Ovary (tissue), 3 donors: ENCODE measurements around the gene MAST3.

Experiments used
- EP300 ChIP-seq: sonication (generic); formaldehyde crosslinking; IDR thresholded peaks from one replicate; pipeline ENCODE4 v1.6.1; 2017; ENCODE audit warnings: antibody characterized with exemption
- POLR2A ChIP-seq: fragments of 450-650 bp; IDR thresholded peaks from one replicate; pipeline ENCODE4 v1.6.1; 2017; ENCODE audit warnings: antibody characterized with exemption, mild to moderate bottlenecking, moderate library complexity
- TF ChIP-seq, protein P1 (sequence below), 3 donors: fragments of 450-650 bp in 2 of 3; fragments of 200-600 bp in 1 of 3; IDR thresholded peaks; one replicate each; pipeline versions ENCODE4 v1.5.1 to v1.8.0; 2016 to 2022; ENCODE audit warnings: antibody characterized with exemption in 3 of 3, mild to moderate bottlenecking in 1 of 3
- donor health status: DM: no; HTN: no; CAD: no.

- TF ChIP-seq, protein P1, sequence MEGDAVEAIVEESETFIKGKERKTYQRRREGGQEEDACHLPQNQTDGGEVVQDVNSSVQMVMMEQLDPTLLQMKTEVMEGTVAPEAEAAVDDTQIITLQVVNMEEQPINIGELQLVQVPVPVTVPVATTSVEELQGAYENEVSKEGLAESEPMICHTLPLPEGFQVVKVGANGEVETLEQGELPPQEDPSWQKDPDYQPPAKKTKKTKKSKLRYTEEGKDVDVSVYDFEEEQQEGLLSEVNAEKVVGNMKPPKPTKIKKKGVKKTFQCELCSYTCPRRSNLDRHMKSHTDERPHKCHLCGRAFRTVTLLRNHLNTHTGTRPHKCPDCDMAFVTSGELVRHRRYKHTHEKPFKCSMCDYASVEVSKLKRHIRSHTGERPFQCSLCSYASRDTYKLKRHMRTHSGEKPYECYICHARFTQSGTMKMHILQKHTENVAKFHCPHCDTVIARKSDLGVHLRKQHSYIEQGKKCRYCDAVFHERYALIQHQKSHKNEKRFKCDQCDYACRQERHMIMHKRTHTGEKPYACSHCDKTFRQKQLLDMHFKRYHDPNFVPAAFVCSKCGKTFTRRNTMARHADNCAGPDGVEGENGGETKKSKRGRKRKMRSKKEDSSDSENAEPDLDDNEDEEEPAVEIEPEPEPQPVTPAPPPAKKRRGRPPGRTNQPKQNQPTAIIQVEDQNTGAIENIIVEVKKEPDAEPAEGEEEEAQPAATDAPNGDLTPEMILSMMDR (IDR thresholded peaks at IDR 0.05): no peak
- TF ChIP-seq POLR2A (no peak), EP300 (no peak)
These were observed 77.4 kb downstream of the MAST3 start for GRCh38 chr19:18174983-18175382.
